SU-DHL-6 (cell line): ENCODE measurements around the gene COG5.

ENCODE experiments used
- H2AFZ ChIP-seq: fragments of 200-600 bp; sonication (generic); 2 replicates; pipeline ENCODE4 v1.6.1; 2014; ENCODE audit warnings: low read depth, mild to moderate bottlenecking, moderate library complexity, mixed read lengths, antibody characterized with exemption, low read length; ENCODE audit not compliant: severe bottlenecking
- H3F3A ChIP-seq: fragments of 200-600 bp; shearing (Covaris generic); 2 replicates; pipeline ENCODE4 v1.6.0; 2016; ENCODE audit warnings: antibody characterized with exemption, mild to moderate bottlenecking; ENCODE audit not compliant: insufficient read depth
- H3K27ac ChIP-seq: fragments of 200-600 bp; sonication (generic); 2 replicates; pipeline ENCODE4 v1.5.1; 2016; ENCODE audit warnings: low read depth, mild to moderate bottlenecking, low read length, moderate library complexity, mixed read lengths
- H3K27me3 ChIP-seq: fragments of 200-600 bp; sonication (generic), shearing (Covaris generic); 2 replicates; pipeline ENCODE4 v1.6.0; 2014; ENCODE audit warnings: mild to moderate bottlenecking, low read length
- H3K36me3 ChIP-seq: fragments of 200-600 bp; sonication (generic); 2 replicates; pipeline ENCODE4 v1.6.1; 2014; ENCODE audit warnings: mild to moderate bottlenecking, low read length, mixed read lengths
- H3K4me2 ChIP-seq: fragments of 300-600, 200-600 bp; shearing (Covaris generic), sonication (generic); 2 replicates; pipeline ENCODE4 v1.6.0; 2014; ENCODE audit warnings: low read length, low read depth, mild to moderate bottlenecking; ENCODE audit not compliant: poor library complexity, severe bottlenecking
- H3K4me3 ChIP-seq: fragments of 200-600 bp; sonication (generic); 2 replicates; pipeline ENCODE4 v1.5.1; 2014; ENCODE audit warnings: antibody characterized with exemption, low read length, mild to moderate bottlenecking, mixed read lengths; ENCODE audit not compliant: insufficient read depth, poor library complexity, severe bottlenecking
- H3K79me2 ChIP-seq: fragments of 200-600 bp; sonication (generic); 2 replicates; pipeline ENCODE4 v1.6.1; 2014; ENCODE audit warnings: mild to moderate bottlenecking, low read length, moderate library complexity; ENCODE audit not compliant: insufficient read depth
- H3K9ac ChIP-seq: fragments of 200-600 bp; sonication (generic); 2 replicates; pipeline ENCODE4 v1.7.0; 2014; ENCODE audit warnings: mild to moderate bottlenecking, low read length
- H3K9me2 ChIP-seq: fragments of 200-600 bp; sonication (generic); replicated peaks from 2 replicates; pipeline ENCODE4 v1.6.1; 2014; ENCODE audit warnings: low read length; ENCODE audit not compliant: insufficient read depth
- H3K9me3 ChIP-seq: fragments of 200-600 bp; sonication (generic); 2 replicates; pipeline ENCODE4 v1.6.1; 2014; ENCODE audit warnings: low read length, mixed read lengths; ENCODE audit not compliant: insufficient read depth
- H4K20me1 ChIP-seq: fragments of 200-600 bp; sonication (generic); 2 replicates; pipeline ENCODE4 v1.6.1; 2014; ENCODE audit warnings: low read depth, mild to moderate bottlenecking, antibody characterized with exemption, low read length, moderate library complexity, mixed read lengths
- CTCF ChIP-seq: fragments of 200-600 bp; sonication (generic); IDR thresholded peaks from one replicate; pipeline ENCODE4 v1.5.1; 2017; ENCODE audit warnings: antibody characterized with exemption, mild to moderate bottlenecking, low read length, moderate library complexity; ENCODE audit not compliant: insufficient read depth, poor library complexity, severe bottlenecking
- EZH2phosphoT487 ChIP-seq: fragments of 200-600 bp; sonication (generic), shearing (Covaris generic); conservative IDR thresholded peaks from 2 replicates; pipeline ENCODE4 v1.6.1; 2018; ENCODE audit warnings: mild to moderate bottlenecking, antibody characterized with exemption, low read length, moderate library complexity, mixed read lengths

Gene COG5

GRCh38 chr7:107563081-107563774, 492 bp downstream of the COG5 start:
- H3K27ac ChIP-seq: no peak overlapping the region
- peak overlapping the region; percentile 77 for H3K4me2 ChIP-seq
- H3K79me2 ChIP-seq: peaks cover 43% of the 10 kb centered on the region
- H4K20me1 ChIP-seq: no peaks in the 10 kb centered on the region
- H3K4me3 ChIP-seq: peak overlapping the region; percentile 78
- H3K9me3 ChIP-seq: no peaks in the 10 kb centered on the region
- H3K27me3 ChIP-seq: no peaks in the 10 kb centered on the region
- TF ChIP-seq CTCF (no peak), EZH2phosphoT487 (no peak)
- H3K36me3 ChIP-seq: 0 out of 2 replicates have a peak, but pooled peaks cover 4% of the 10 kb centered on the region
- peak overlapping the region; percentile 76 for H2AFZ ChIP-seq
- peak overlapping the region; percentile 81 for H3K9ac ChIP-seq
- no peaks in the 10 kb centered on the region for H3K9me2 ChIP-seq
- H3F3A ChIP-seq: no peaks in the 10 kb centered on the region

- Histone ChIP-seq H3K27ac (no peak overlapping the region), H3K79me2 (peaks cover 43% of the 10 kb centered on the region), H3K4me3 (no peak overlapping the region)
Observed at GRCh38 chr7:107560898-107561516, 2.7 kb downstream of the COG5 start.

GRCh38 chr7:107559864-107560263, 3.9 kb downstream of the COG5 start:
- no peaks in the 10 kb centered on the region for H3K27me3 ChIP-seq
- H3K9me3 ChIP-seq: no peaks in the 10 kb centered on the region
- TF ChIP-seq CTCF (no peak), EZH2phosphoT487 (no peak)
- peaks cover 43% of the 10 kb centered on the region for H3K79me2 ChIP-seq
- no peaks in the 10 kb centered on the region for H3F3A ChIP-seq
- H3K9ac ChIP-seq: no peak overlapping the region
- H3K27ac ChIP-seq: no peak overlapping the region
- H2AFZ ChIP-seq: no peak overlapping the region
- H3K4me3 ChIP-seq: no peak overlapping the region
- no peak overlapping the region for H3K4me2 ChIP-seq
- H3K9me2 ChIP-seq: no peaks in the 10 kb centered on the region
- peaks cover 6% of the 10 kb centered on the region; the same call in 1 of the 2 replicates for H3K36me3 ChIP-seq
- no peaks in the 10 kb centered on the region for H4K20me1 ChIP-seq

More at GRCh38 chr7:107560898-107561516, 2.7 kb downstream of the COG5 start:
- no peaks in the 10 kb centered on the region for H3K27me3 ChIP-seq
- no peak for TF ChIP-seq CTCF
- no peak for TF ChIP-seq EZH2phosphoT487
- H3F3A ChIP-seq: no peaks in the 10 kb centered on the region
- no peaks in the 10 kb centered on the region for H3K9me2 ChIP-seq
- no peaks in the 10 kb centered on the region for H3K9me3 ChIP-seq
- H2AFZ ChIP-seq: no peak overlapping the region
- H3K36me3 ChIP-seq: peaks cover 6% of the 10 kb centered on the region; the same call in 1 of the 2 replicates
- H4K20me1 ChIP-seq: no peaks in the 10 kb centered on the region
- peak overlapping the region; percentile 33 for H3K4me2 ChIP-seq
- H3K9ac ChIP-seq: no peak overlapping the region
